Measurements from ENCODE around the gene TCERG1L.

TCERG1L gene

DNA sequence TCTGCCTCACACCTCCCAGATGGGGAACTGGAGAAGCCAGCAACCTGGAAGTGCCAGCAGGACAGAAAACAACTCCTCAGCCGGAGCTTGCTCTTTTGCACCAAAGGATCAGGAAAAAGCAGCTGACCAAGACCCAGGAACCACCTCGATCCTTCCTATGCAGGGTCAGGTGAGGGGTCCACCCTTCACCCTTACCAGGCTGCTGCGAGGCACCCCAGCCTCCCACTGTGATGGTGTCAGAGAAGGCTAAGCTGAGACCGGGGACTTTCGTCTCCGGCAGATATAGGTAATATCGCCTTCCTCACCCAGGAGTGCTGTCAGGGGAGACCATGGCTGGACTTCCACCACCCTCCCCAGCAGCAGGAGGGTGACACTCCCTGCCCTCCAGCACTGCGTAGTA lies 254.7 kb downstream of the TCERG1L start:
- FAIRE-seq (no peak), DNase-seq (ENCODE audit: insufficient read length, low spot score) (no peak)

DNA sequence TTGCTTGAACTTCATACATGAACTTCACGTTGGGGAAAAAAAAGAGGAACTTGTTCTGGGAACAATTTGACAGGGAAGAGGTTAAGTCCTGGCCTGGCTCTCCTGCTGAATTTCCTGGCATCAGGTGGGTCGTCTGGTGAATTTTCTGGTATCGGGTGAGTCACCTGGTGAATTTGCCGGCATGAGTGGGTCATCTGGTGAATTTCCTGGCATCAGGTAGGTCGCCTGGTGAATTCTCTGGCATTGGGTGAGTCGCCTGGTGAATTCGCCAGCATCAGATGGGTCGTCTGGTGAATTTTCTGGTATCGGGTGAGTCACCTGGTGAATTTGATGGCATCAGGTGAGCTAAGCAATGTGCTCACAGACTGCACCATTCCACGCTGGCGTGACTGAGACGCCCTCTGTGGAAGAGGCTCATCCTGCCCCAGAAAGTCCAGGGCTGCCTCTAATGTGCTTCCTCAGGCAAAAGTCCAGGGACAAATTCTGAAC lies 255.4 kb downstream of the TCERG1L start:
- FAIRE-seq (no peak), DNase-seq (ENCODE audit: insufficient read length, low spot score) (no peak)

DNA sequence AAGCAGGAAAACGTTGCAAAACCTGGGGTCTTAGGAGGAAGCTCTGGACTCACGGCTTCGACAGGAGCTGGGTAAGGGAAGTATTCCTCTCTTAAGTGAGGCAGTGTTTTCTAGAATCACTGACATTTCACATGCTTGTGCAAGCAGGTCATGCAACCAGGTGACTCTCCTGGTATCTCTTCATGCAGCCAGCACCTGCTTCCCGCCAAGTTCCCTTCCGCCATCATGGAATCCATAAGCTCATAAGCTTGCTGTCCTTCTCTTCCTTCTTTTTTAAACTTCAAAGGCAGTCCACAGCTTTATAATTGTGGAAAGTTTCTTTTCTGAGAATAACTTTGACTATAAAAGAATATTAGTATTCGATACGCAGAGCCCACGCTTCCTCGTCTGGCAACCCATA lies 256.1 kb downstream of the TCERG1L start:
- FAIRE-seq (no peak), DNase-seq (ENCODE audit: insufficient read length, low spot score) (no peak)

DNA sequence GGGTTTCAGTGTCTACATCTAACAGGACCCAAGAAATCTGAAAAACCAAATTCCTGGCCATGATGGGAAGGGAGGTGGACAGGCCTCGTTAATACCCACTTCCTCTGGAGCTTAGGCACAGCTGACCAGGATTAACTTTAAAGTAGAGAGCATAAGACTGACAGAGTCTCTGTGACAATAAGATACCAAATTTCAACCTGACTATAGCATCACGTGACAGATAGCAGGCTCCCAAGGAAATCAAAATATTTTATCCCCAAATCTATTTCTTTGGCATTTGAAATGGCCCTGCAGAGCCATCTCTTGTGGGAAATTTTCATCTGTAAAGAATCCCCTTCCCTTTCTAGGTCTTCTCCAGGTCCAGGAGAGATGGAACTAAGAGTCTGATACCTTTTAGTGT lies 258.3 kb downstream of the TCERG1L start:
- FAIRE-seq (no peak), DNase-seq (ENCODE audit: insufficient read length, low spot score) (no peak)

DNA sequence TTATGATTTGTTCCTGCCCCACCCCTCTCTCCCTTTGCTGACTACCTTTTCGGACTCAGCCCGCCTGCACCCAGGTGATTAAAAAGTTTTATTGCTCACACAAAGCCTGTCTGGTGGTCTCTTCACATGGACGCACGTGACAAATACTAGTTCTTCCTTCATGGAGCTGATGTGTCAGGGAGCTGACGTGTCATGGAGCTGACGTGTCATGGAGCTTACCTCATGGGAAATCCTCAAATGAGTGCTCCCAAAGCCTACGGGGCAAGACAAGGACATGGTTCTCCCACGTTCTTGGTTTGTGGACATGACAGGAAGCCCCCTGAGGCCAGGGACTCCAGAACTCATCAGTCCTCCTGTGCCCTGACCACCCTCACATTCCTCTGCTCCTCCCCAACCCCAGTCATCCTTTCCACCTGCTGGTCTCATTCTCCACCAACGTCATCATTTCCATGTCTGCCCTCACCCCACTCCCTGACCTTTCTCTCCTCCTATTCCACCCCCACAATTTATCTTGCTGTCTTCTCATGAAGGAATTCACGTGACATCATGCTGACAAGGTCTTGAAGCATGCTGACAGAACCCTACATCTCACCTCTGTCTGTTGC lies 261.3 kb downstream of the TCERG1L start:
- no peak for DNase-seq (ENCODE audit: insufficient read length, low spot score)
- FAIRE-seq = no peak

DNA sequence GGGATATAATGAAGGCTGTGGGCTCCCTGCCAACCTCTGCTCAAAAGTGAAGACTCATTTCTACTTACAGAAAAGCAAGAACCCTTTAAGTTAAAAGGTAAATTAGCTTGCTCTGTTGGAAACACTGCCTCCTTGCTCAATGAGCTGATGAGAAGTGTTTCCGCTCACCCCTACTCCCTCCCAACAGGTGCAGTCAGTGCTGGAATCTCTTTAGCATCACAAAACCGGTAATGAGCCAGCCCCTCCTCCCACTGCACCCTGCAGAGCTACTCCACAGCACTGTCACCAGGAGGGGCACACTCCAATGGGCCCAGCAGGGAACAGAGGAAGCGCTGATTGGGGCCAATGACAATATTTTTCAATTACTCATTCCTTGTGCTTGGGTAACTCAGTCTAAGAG lies 262.5 kb downstream of the TCERG1L start:
- FAIRE-seq (no peak), DNase-seq (ENCODE audit: insufficient read length, low spot score) (no peak)

DNA sequence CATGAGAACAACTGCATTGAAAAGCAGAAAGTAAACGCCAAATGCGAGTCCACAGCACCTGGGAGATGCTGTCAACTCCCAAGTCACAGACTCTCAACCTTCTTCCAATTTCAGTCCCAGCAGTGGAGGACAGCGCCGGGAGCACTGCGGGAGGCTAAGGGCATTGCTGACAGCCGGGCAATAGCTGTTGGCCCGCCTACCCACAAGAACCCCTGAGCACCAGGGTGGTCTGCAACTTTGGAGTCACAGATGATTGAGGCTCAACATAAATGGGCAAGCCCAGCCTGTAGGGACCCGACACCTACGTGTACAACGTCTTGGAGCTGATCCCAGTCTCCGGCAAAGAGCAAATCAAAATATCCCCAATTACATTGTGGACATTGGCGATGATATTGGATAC lies 262.9 kb downstream of the TCERG1L start:
- FAIRE-seq (no peak), DNase-seq (ENCODE audit: insufficient read length, low spot score) (no peak)

DNA sequence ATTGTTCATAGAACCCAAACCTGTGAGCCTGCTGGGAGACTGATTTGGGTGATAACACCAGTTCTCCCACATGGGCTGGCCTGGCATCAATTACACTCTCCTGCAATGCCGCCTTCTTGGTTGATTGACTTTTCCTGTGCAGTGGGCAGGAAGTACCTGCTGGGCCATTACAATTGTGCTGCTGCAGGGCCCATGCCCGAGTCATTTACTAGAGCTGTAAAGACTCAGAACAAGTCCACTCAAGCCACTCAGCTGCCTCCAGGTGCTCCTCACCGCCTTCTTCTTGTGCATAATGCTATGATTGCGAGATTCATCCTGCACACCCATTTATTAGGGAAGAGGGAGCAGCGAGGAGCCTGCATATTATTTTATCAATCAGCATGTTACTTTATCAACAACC lies 264.0 kb downstream of the TCERG1L start:
- FAIRE-seq = no peak
- no peak for DNase-seq (ENCODE audit: insufficient read length, low spot score)

DNA sequence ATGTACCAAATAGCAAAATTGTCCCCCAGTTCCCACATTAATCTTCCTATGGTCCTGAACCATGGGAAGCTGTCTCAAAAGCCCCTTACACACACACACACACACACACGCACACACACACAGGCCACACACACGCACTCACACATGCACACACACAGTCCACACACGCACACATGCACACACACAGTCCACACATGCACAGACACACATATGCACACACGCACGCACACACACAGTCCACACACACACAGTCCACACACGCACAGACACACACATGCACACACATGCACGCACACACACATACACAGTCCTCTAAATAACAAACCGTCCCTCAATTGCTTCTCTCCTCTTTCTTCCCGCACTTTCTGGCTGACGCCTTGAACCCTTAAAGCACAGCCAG lies 265.3 kb downstream of the TCERG1L start:
- FAIRE-seq = no peak
- no peak for DNase-seq (ENCODE audit: insufficient read length, low spot score)

DNA sequence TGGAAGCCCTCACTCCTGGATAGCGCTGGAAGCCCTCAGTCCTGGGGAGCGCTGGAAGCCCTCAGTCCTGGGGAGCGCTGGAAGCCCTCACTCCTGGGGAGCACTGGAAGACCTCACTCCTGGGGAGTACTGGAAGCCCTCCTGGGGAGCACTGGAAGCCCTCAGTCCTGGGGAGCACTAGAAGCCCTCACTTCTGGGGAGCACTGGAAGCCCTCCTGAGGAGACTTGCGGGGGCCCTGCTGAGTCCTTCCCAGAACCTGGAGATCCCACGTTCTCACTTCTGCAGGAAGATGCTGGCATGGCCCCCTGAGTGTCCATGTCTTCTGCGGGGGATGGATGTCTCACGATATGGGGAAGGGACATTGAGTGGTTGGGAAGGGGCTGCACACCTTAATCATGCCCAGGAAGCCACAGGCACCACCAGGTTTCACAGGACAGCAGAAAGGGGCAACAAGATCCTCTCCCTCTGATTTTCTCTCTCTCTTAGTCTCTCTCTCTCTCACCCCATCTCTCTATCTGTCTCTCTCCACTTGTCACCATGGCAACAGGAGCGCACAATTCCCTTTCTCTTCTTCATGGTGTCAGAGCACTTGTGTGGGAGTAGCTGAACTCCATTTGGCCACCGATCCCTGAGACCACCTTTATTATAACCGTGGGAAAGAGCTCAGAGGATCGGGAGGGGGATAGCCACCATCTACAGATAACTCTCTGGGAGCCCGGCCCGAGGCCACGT lies 267.0 kb downstream of the TCERG1L start:
- no peak for DNase-seq (ENCODE audit: insufficient read length, low spot score)
- FAIRE-seq = no peak

DNA sequence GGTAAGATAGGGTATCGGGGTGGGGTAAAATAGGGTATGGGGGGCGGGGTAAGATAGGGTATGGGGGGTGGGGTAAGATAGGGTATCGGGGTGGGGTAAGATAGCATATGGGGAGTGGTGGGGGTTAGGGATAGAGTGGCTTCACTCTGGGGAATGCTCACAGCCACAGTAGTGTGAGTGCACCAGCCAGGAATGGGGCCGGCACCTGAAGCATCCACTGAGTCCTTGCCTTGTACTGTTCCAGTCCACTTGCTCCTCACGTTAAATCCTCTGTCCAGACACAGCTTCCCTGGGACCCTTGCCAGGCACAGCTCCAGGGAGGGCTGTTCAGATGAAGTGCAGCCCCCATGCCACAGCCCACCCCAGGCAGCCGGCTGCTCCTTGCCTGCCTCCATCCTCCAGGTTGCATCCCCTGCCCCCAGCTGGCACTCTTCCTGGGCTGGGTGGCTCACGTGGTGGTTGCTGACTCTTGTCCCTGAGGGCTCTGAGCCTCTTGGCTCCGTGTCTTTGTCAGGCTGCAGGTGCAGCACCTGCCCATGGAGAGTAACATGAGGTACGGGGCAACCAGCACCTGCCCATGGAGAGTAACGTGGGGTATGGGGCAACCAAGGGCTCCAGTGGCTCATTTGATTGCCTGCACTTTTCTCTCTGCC lies 268.4 kb downstream of the TCERG1L start:
- DNase-seq (ENCODE audit: insufficient read length, low spot score) = no peak
- no peak for FAIRE-seq
